Measurements from ENCODE around the gene TBXAS1. TPM values are rescaled to one million over a fixed set of nuclear protein-coding genes. Genes with fewer than 3 reads are reported as not detected.

The TBXAS1 gene
- polyA plus RNA-seq, 1 experiment = 53.2 TPM

DNA sequence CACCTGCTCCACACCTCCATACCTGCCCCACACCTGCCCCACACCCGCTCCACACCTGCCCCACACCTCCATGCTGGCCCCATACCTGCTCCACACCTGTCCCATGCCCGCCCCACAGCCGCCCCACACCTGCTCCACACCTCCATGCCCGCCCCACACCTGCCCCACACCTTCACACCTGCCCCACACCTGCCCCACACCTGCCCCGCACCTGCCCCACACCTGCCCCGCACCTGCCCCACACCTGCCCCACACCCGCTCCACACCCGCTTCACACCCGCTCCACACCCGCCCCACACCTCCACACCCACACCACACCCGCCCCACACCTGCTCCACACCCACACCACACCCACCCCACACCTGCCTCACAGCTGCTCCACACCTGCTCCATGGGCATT, 180.7 kb downstream of the TBXAS1 start:
- no peak overlapping the region for H3K27ac ChIP-seq (ENCODE audit: low read depth, low read length)
- CTCF ChIA-PET = no interaction called here
- TF ChIP-seq, protein P1, sequence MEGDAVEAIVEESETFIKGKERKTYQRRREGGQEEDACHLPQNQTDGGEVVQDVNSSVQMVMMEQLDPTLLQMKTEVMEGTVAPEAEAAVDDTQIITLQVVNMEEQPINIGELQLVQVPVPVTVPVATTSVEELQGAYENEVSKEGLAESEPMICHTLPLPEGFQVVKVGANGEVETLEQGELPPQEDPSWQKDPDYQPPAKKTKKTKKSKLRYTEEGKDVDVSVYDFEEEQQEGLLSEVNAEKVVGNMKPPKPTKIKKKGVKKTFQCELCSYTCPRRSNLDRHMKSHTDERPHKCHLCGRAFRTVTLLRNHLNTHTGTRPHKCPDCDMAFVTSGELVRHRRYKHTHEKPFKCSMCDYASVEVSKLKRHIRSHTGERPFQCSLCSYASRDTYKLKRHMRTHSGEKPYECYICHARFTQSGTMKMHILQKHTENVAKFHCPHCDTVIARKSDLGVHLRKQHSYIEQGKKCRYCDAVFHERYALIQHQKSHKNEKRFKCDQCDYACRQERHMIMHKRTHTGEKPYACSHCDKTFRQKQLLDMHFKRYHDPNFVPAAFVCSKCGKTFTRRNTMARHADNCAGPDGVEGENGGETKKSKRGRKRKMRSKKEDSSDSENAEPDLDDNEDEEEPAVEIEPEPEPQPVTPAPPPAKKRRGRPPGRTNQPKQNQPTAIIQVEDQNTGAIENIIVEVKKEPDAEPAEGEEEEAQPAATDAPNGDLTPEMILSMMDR (IDR thresholded peaks at IDR 0.05; ENCODE audit: low read depth, low read length) = no peak
- H3K9me3 ChIP-seq (ENCODE audit: control insufficient read depth, insufficient read depth, low read length) = no peaks in the 10 kb centered on the region
- POLR2A ChIA-PET = no interaction called here
- H3K27me3 ChIP-seq (ENCODE audit: control insufficient read depth, insufficient read depth, low read length) = peaks cover 7% of the 10 kb centered on the region
- no peak for DNase-seq (ENCODE audit: low read depth, low spot score)
- no peak overlapping the region for H3K4me3 ChIP-seq (ENCODE audit: low read depth, low read length)

DNA sequence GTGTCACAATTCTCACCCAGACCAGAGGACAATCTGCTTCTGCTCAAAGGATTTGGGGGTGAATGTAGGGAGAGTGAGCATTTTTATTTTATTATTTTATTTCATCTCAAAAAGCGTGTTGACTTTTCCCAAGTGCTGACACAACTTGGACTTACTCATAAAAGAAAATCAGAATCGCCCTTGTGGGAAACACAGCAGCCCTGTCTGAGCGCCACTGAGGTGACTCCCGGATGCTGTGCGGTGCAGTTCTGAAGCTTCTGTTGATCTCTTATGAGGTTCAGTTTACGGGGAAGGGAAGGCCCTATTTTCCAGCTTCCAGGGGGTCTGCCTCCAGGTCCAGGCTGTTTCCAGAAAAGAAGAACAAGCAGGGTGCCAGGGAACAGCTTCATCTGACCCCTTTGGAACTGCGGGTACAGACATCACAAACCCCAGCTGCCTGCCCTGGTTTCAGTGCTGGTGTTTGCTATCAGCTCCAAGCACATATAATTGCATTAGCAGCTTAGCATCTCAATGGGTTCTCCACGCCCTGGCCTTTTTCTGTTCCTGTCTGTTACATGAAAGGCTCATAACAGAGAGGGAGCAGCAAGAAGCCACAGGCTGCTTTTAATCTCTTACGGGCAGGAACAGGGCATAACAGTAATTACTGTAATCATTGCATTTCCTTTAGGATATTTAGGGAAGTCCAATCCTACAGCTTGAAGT, 181.3 kb downstream of the TBXAS1 start:
- Histone ChIP-seq H3K9me3 (ENCODE audit: control insufficient read depth, insufficient read depth, low read length) (no peaks in the 10 kb centered on the region), H3K27ac (ENCODE audit: low read depth, low read length) (no peak overlapping the region), H3K27me3 (ENCODE audit: control insufficient read depth, insufficient read depth, low read length) (peaks cover 7% of the 10 kb centered on the region), H3K4me3 (ENCODE audit: low read depth, low read length) (no peak overlapping the region)
- no peak for DNase-seq (ENCODE audit: low read depth, low spot score)
- POLR2A ChIA-PET = no interaction called here
- TF ChIP-seq, protein P1 (IDR thresholded peaks at IDR 0.05; ENCODE audit: low read depth, low read length) = no peak
- CTCF ChIA-PET = no interaction called here

- Histone ChIP-seq H3K27ac (ENCODE audit: low read depth, low read length) (no peak overlapping the region), H3K27me3 (ENCODE audit: control insufficient read depth, insufficient read depth, low read length) (peaks cover 7% of the 10 kb centered on the region), H3K9me3 (ENCODE audit: control insufficient read depth, insufficient read depth, low read length) (no peaks in the 10 kb centered on the region; the same call in 1 of the 2 replicates), H3K4me3 (ENCODE audit: low read depth, low read length) (no peak overlapping the region)
- no peak for DNase-seq (ENCODE audit: low read depth, low spot score)
- TF ChIP-seq, protein P1 (IDR thresholded peaks at IDR 0.05; ENCODE audit: low read depth, low read length) = no peak
- ChIA-PET POLR2A (no interaction called here), CTCF (interaction anchor here (1.3 kb wide), 1 partner anchor 9 kb away, joined by 5 read pairs; no protein-coding TSS in a partner anchor)
These were observed 184.6 kb downstream of the TBXAS1 start for GRCh38 chr7:140013676-140014075.

DNA sequence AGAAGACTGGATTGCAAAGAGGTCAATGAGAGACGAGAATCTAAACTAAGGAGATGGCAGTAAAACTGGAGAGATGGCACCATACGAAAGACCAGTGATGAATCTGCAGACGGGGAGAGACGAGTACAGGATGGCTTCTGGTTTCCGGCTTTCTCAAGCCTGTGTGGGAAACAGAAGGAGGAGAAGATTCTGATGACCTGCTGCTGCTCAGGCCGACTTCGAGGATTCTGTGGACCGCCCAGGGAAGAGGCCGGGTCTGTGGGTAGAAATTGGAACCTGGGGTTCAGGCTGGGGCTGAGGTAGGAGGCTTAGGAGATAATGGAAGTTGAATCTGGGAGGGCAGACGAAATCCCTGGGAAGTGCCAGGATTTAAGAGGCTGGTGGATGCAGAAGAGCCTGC, 185.1 kb downstream of the TBXAS1 start:
- no peak for DNase-seq (ENCODE audit: low read depth, low spot score)
- POLR2A ChIA-PET = no interaction called here

DNA sequence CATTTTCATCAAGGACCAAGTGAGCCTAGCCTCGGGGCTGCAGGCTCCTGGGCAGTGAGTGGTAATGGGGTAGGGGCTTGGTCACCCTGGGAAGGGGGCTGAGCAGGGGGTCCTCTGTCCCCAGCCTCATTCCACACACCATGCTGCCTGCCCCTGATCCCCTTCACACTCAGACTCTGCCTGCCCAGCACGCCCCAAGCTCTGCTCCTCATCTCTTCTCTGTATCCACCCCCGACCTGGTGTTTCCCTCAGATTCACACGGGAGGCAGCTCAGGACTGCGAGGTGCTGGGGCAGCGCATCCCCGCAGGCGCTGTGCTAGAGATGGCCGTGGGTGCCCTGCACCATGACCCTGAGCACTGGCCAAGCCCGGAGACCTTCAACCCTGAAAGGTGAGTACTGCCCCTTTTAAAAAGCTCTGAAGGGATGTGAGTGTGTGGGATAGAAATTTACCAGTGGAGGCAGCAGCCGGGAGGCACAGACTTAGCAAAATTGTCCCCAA, 186.5 kb downstream of the TBXAS1 start:
- TF ChIP-seq, protein P1 (IDR thresholded peaks at IDR 0.05; ENCODE audit: low read depth, low read length) = no peak
- ChIA-PET CTCF (no interaction called here), POLR2A (interaction anchor here (0.6 kb wide), 2 partner anchors 294 to 442 kb away, joined by 3 to 4 read pairs; no protein-coding TSS in a partner anchor)
- Histone ChIP-seq H3K27me3 (ENCODE audit: control insufficient read depth, insufficient read depth, low read length) (peaks cover 4% of the 10 kb centered on the region), H3K27ac (ENCODE audit: low read depth, low read length) (no peak overlapping the region), H3K9me3 (ENCODE audit: control insufficient read depth, insufficient read depth, low read length) (no peaks in the 10 kb centered on the region; the same call in 1 of the 2 replicates), H3K4me3 (ENCODE audit: low read depth, low read length) (no peak overlapping the region)
- no peak for DNase-seq (ENCODE audit: low read depth, low spot score)

More for the DNA sequence above, 185.1 kb downstream of the TBXAS1 start:
- TF ChIP-seq, protein P1 (IDR thresholded peaks at IDR 0.05; ENCODE audit: low read depth, low read length) = no peak
- Histone ChIP-seq H3K4me3 (ENCODE audit: low read depth, low read length) (no peak overlapping the region), H3K9me3 (ENCODE audit: control insufficient read depth, insufficient read depth, low read length) (no peaks in the 10 kb centered on the region; the same call in 1 of the 2 replicates), H3K27me3 (ENCODE audit: control insufficient read depth, insufficient read depth, low read length) (peaks cover 7% of the 10 kb centered on the region), H3K27ac (ENCODE audit: low read depth, low read length) (no peak overlapping the region)
- CTCF ChIA-PET = no interaction called here
